Sigmoid colon (tissue), 4 donors: ENCODE results near the gene PGS1.

ENCODE experiments used
- CTCF ChIP-seq, 4 experiments: fragments of 450-650 bp in 3 of 4; fragments of 200-600 bp in 1 of 4; IDR thresholded peaks; one replicate each; pipeline ENCODE4 v1.5.1; 2016 to 2019; ENCODE audit warnings: antibody characterized with exemption in 4 of 4, mild to moderate bottlenecking in 3 of 4, moderate library complexity in 2 of 4
- EP300 ChIP-seq, 4 donors: sonication (generic); formaldehyde crosslinking; IDR thresholded peaks; one replicate each; pipeline ENCODE4 v1.6.1; 2017; ENCODE audit warnings: antibody characterized with exemption in 4 of 4
- POLR2AphosphoS5 ChIP-seq, 4 donors: sonication (generic); formaldehyde crosslinking; IDR thresholded peaks; one replicate each; pipeline ENCODE4 v1.6.1; 2017; ENCODE audit warnings: antibody characterized with exemption in 4 of 4

GRCh38 chr17:78337244-78338109 lies 41.0 kb upstream of the PGS1 start:
- TF ChIP-seq CTCF (IDR thresholded peaks at IDR 0.05) (no peak), EP300 (IDR thresholded peaks at IDR 0.05) (peak in 1 of 4 donors; percentile 47), POLR2AphosphoS5 (IDR thresholded peaks at IDR 0.05) (peak in 1 of 4 donors; percentile 44)
